HepG2 (cell line): ENCODE data around the gene DTNA. TPM values are rescaled to one million over a fixed set of nuclear protein-coding genes. Genes with fewer than 3 reads are reported as not detected.

Experiments used
- ATAC-seq: fragments of 200-7000 bp; cut with Tn5 transposase; 3 replicates; pipeline ENCODE4 v1.9.1; 2020; ENCODE audit warnings: mild to moderate bottlenecking, moderate library complexity
- BruUV-seq: library from RNA; stranded (reverse); fragments of 400-500 nt; replicated peaks from 2 replicates; lab custom pipeline; 2021; lab: Mats Ljungman, UMichigan
- CTCF ChIA-PET: fragments of 300-600 bp; formaldehyde crosslinking; extraction: SDS; loops from one replicate; lab custom pipeline; 2021; ENCODE audit warnings: low total read pairs, inconsistent platforms, low intra/inter-chr PET ratio; lab: Yijun Ruan, JAX
- POLR2A ChIA-PET: fragments of 350-600 bp; sonication (Branson Sonifier 250); formaldehyde crosslinking; loops from one replicate; lab custom pipeline; 2020; ENCODE audit warnings: antibody characterized with exemption, inconsistent platforms; lab: Yijun Ruan, JAX
- DNase-seq: peaks from one replicate; pipeline ENCODE4 v3.0.0-alpha.2; 2015; ENCODE audit warnings: low spot score
- FAIRE-seq: peaks from 3 replicates; lab custom pipeline; 2011; peaks lifted over from hg19 to GRCh38; lab: Jason Lieb, UNC
- H2AFZ ChIP-seq: one replicate; pipeline ENCODE4 v1.6.1; 2011; ENCODE audit warnings: low read length, inconsistent platforms
- H3K27ac ChIP-seq: fragments of 300-600 bp; 3 replicates; pipeline ENCODE4 v1.8.0; 2011; ENCODE audit warnings: mixed run types, mild to moderate bottlenecking, mixed read lengths, low read length, inconsistent platforms; ENCODE audit not compliant: insufficient read depth; ENCODE audit errors: extremely low read length
- H3K27me3 ChIP-seq, 2 experiments: fragments of 200-600 bp in 1 of 2; 2 replicates in 1 of 2; 3 replicates in 1 of 2; pipeline versions ENCODE4 v1.6.0 to v1.8.0; 2011; ENCODE audit warnings: low read length in 2 of 2, mild to moderate bottlenecking in 2 of 2, moderate library complexity in 2 of 2, inconsistent platforms in 1 of 2; ENCODE audit not compliant: insufficient read depth in 2 of 2, control insufficient read depth in 1 of 2
- H3K36me3 ChIP-seq, 2 experiments: fragments of 200-600 bp in 1 of 2; replicated peaks in 1 of 2; 2 replicates in 1 of 2; 3 replicates in 1 of 2; pipeline versions ENCODE4 v1.5.1 to v1.8.0; 2011; ENCODE audit warnings: low read length in 2 of 2, inconsistent platforms in 1 of 2; ENCODE audit not compliant: insufficient read depth in 2 of 2, control insufficient read depth in 1 of 2
- H3K4me1 ChIP-seq: 2 replicates; pipeline ENCODE4 v1.5.1; 2012; ENCODE audit warnings: low read length, inconsistent platforms; ENCODE audit not compliant: insufficient read depth
- H3K4me2 ChIP-seq: 2 replicates; pipeline ENCODE4 v1.6.0; 2011; ENCODE audit warnings: low read depth, low read length, inconsistent platforms
- H3K4me3 ChIP-seq, 3 experiments: fragments of 200-600 bp in 1 of 3; sonication (generic), shearing (Covaris generic) in 1 of 3; replicated peaks in 1 of 3; 2 replicates each; pipeline ENCODE4 v1.5.1; 2011 to 2016; ENCODE audit warnings: low read length in 3 of 3, inconsistent platforms in 2 of 3, low read depth in 2 of 3, mild to moderate bottlenecking in 2 of 3, control low read depth in 1 of 3, mixed read lengths in 1 of 3; ENCODE audit not compliant: insufficient read depth in 1 of 3
- H3K79me2 ChIP-seq: one replicate; pipeline ENCODE4 v1.6.1; 2011; ENCODE audit warnings: low read length, inconsistent platforms; ENCODE audit not compliant: insufficient read depth
- H3K9ac ChIP-seq: 2 replicates; pipeline ENCODE4 v1.6.0; 2011; ENCODE audit warnings: mild to moderate bottlenecking, low read depth, low read length, inconsistent platforms; ENCODE audit not compliant: insufficient read depth
- H3K9me3 ChIP-seq: 2 replicates; pipeline ENCODE4 v1.5.1; 2012; ENCODE audit warnings: mild to moderate bottlenecking, low read length
- H4K20me1 ChIP-seq: 2 replicates; pipeline ENCODE4 v1.6.0; 2011; ENCODE audit warnings: inconsistent platforms, mild to moderate bottlenecking, low read length, moderate library complexity; ENCODE audit not compliant: insufficient read depth
- ATF7 ChIP-seq, 2 experiments: fragments of 450-650 bp in 1 of 2; sonication (generic) in 1 of 2; formaldehyde crosslinking in 1 of 2; IDR thresholded peaks; 2 replicates each; pipeline versions ENCODE4 v1.4.0 to v1.6.1; 2016 to 2020; ENCODE audit warnings: antibody characterized with exemption in 1 of 2, mild to moderate bottlenecking in 1 of 2, missing genetic modification reagents in 1 of 2
- FOXP1 ChIP-seq, 2 experiments: fragments of 450-650 bp in 1 of 2; IDR thresholded peaks; 2 replicates each; pipeline ENCODE4 v1.6.1; 2017 to 2018; ENCODE audit warnings: antibody characterized with exemption in 1 of 2
- KAT2B ChIP-seq: fragments of 150-350 bp; IDR thresholded peaks from 2 replicates; pipeline ENCODE4 v1.6.1; 2014; ENCODE audit warnings: low read depth, low read length, borderline replicate concordance
- MYC ChIP-seq: sonication (generic); formaldehyde crosslinking; IDR thresholded peaks from 2 replicates; pipeline ENCODE4 v1.9.0; 2021; ENCODE audit warnings: missing genetic modification reagents, borderline replicate concordance
- TBP ChIP-seq: sonication (generic); formaldehyde crosslinking; IDR thresholded peaks from 2 replicates; pipeline ENCODE4 v1.5.0; 2020; ENCODE audit warnings: missing genetic modification reagents
- TBX2 ChIP-seq: sonication (generic); formaldehyde crosslinking; IDR thresholded peaks from 2 replicates; pipeline ENCODE4 v1.5.0; 2020; ENCODE audit warnings: missing genetic modification reagents, mild to moderate bottlenecking, borderline replicate concordance
- ZBTB1 ChIP-seq: sonication (generic); formaldehyde crosslinking; IDR thresholded peaks from 2 replicates; pipeline ENCODE4 v1.4.0; 2020; ENCODE audit warnings: missing genetic modification reagents, borderline replicate concordance
- ZNF12 ChIP-seq: sonication (generic); formaldehyde crosslinking; IDR thresholded peaks from 2 replicates; pipeline ENCODE4 v1.5.0; 2020; ENCODE audit warnings: missing genetic modification reagents
- ZNF619 ChIP-seq: sonication (generic); formaldehyde crosslinking; IDR thresholded peaks from 2 replicates; pipeline ENCODE4 v1.4.0; 2020; ENCODE audit warnings: mild to moderate bottlenecking, missing genetic modification reagents
- ZNF782 ChIP-seq: sonication (generic); formaldehyde crosslinking; IDR thresholded peaks from 2 replicates; pipeline ENCODE4 v1.4.0; 2020; ENCODE audit warnings: missing genetic modification reagents, mild to moderate bottlenecking, borderline replicate concordance
- WGBS: methylation state at CpG from one replicate; pipeline ENCODE4 v1.1.6; 2017; ENCODE audit warnings: low lambda C conversion rate; 5-methylcytosine and 5-hydroxymethylcytosine counted together
- in situ Hi-C: cut with HindIII; loops from 2 replicates; pipeline ENCODE4 v1.10.0; 2017; ENCODE audit warnings: low pct_unique_long_range_greater_than_20kb; ENCODE audit not compliant: extremely low pct_ligation_motif_present
- intact Hi-C: fragments of 100-400 bp; cut with micrococcal nuclease; formaldehyde crosslinking; loops from one replicate; pipeline ENCODE4 v1.10.0; 2022; ENCODE audit not compliant: unreplicated experiment
- polyA plus RNA-seq, 8 experiments: library from polyadenylated mRNA; depleted of rRNA in 3 of 8; stranded (reverse) in 7 of 8; unstranded in 1 of 8; fragments of >200 nt; fragmentation: Illumina TruSeq in 4 of 8; extraction: Trizol in 4 of 8; gene quantifications; 2 replicates each; pipeline versions ENCODE4 v1.2.1 to v1.2.3, GENCODE V29; 2011 to 2016; ENCODE audit warnings: low read depth in 4 of 8, missing spikeins in 1 of 8, mixed read lengths in 1 of 8; ENCODE audit not compliant: insufficient read depth in 1 of 8
- total RNA-seq, 5 experiments: library from RNA; depleted of rRNA; stranded (reverse); fragments of >200 nt; fragmentation: Illumina TruSeq; extraction: Trizol; gene quantifications; 2 replicates each; pipeline ENCODE4 v1.2.3, GENCODE V29; 2016; ENCODE audit warnings: low read depth in 1 of 5

The DTNA gene
- total and polyA plus RNA-seq, 2 of the 13 experiments (the other 11 are each of a cell fraction or from before 2014, with no cell fraction given) = 8.5 to 29.0 TPM

DNA sequence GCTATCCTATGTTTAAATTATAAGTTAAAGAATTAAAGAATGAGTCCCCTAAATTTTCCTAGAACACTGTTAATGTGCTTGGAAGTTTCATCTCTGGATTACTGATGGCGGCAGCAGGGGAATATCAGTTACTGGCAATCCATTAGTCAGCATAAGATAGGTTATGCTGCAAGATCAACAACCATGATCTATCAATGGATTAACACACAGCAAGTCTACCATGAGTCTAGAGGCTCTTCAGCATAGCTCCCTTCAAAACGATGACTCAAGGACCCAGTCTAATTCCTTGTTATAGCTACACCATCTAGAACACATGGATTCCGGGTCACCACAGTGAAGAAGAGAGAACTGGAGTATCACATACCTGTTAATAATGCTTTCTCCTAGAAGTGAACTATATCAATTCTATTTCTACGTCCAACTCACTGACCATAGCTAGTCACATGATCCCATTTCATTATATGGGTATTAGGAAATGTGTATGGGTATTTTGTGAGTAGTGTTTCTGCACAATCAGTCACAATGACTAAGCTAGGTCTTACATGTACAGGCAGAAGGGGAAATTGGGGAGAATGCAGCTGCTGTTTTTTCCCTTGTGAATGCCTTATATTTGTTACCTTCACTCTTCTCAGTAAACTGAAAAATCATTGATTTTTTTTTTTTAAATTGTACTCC, 222.8 kb downstream of the DTNA start:
- POLR2A ChIA-PET = no interaction called here
- intact Hi-C loops = no loop called here
- Histone ChIP-seq H3K27ac (no peak overlapping the region), H3K4me3 (no peak overlapping the region), H2AFZ (no peak overlapping the region), H3K27me3 (no peaks in the 10 kb centered on the region), H3K36me3 (no peaks in the 10 kb centered on the region), H4K20me1 (no peaks in the 10 kb centered on the region), H3K79me2 (no peaks in the 10 kb centered on the region), H3K9ac (no peak overlapping the region), H3K4me2 (no peak overlapping the region), H3K4me1 (peaks cover 52% of the 10 kb centered on the region), H3K9me3 (no peaks in the 10 kb centered on the region)
- WGBS = 93% methylated on average over 4 of the region's 4 CpGs
- FAIRE-seq = no peak
- DNase-seq = no peak
- in situ Hi-C loops = no loop called here
- TF ChIP-seq ZNF619 (CRISPR knock-in tag) = no peak
- peak; percentile 98 for TF ChIP-seq ZNF12 (CRISPR knock-in tag)
- CTCF ChIA-PET = no interaction called here
- BruUV-seq = no TSS peak
- no peak for ATAC-seq

DNA sequence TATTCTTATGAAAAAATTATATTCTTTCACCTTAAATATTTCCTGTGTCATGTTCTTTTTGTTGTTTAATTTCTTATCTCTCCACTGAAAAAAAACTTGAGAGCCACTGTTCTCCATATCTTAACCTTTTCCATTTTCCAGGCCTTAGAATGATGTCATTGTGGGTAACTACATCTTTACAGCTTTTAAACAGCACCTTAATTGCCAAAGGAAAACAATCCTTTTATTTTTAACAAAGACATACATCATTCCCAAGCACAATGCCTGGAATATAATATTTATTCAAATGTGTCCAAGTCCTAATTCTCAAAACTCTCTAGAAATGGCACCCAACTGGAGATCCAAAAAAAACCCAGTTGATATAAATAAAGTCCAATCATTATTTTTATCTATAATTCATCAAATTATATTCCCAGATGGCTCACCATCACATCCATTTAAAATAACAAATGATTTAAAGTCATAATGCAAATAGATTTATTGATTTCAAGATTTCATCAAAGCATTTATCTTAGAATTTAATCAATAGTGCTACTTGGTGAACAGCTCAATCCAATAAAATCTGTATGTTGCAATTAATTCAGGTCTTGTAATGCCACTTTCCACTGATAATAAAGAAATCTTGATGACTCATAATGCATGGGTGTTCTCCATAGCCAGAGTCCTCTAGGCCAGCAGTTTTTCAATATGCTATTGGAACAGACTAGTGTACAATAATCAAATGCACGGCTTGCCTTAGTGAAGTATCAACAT, 224.0 kb downstream of the DTNA start:
- no peaks in the 10 kb centered on the region for H3K79me2 ChIP-seq
- FAIRE-seq (no peak), ATAC-seq (no peak), DNase-seq (no peak)
- POLR2A ChIA-PET = interaction anchor here (0.8 kb wide), 1 partner anchor 217 kb away, joined by 3 read pairs; no protein-coding TSS in a partner anchor
- no peak overlapping the region for H3K4me2 ChIP-seq
- BruUV-seq = no TSS peak
- in situ Hi-C loops = no loop called here
- H3K36me3 ChIP-seq = no peaks in the 10 kb centered on the region
- H3K9ac ChIP-seq = no peak overlapping the region
- no peaks in the 10 kb centered on the region for H3K9me3 ChIP-seq
- H3K27me3 ChIP-seq = no peaks in the 10 kb centered on the region
- TF ChIP-seq KAT2B = peak; percentile 13; the same call in 1 of the 2 replicates
- no peak for TF ChIP-seq MYC (CRISPR knock-in tag)
- peak; percentile 25; the same call in 1 of the 2 replicates for TF ChIP-seq ATF7 (IDR thresholded peaks at IDR 0.05)
- no peak for TF ChIP-seq ATF7 (CRISPR knock-in tag; IDR thresholded peaks at IDR 0.05)
- TF ChIP-seq TBX2 (CRISPR knock-in tag) = no peak
- no peak for TF ChIP-seq TBP (CRISPR knock-in tag)
- no peak for TF ChIP-seq ZBTB1 (CRISPR knock-in tag)
- no peak for TF ChIP-seq ZNF782 (CRISPR knock-in tag)
- TF ChIP-seq FOXP1 (IDR thresholded peaks at IDR 0.05) = no peak
- TF ChIP-seq FOXP1 (CRISPR knock-in tag; IDR thresholded peaks at IDR 0.05) = no peak
- TF ChIP-seq, all 625 proteins: peak for 2
- H3K4me3 ChIP-seq = no peak overlapping the region
- no peak overlapping the region for H3K27ac ChIP-seq
- no peaks in the 10 kb centered on the region for H4K20me1 ChIP-seq
- CTCF ChIA-PET = no interaction called here
- peaks cover 41% of the 10 kb centered on the region for H3K4me1 ChIP-seq
- WGBS = 95% methylated on average over 1 of the region's 1 CpG
- intact Hi-C loops = no loop called here
- H2AFZ ChIP-seq = no peak overlapping the region
